Measurements from ENCODE around the gene ACSF2.

ACSF2 gene, protein sequence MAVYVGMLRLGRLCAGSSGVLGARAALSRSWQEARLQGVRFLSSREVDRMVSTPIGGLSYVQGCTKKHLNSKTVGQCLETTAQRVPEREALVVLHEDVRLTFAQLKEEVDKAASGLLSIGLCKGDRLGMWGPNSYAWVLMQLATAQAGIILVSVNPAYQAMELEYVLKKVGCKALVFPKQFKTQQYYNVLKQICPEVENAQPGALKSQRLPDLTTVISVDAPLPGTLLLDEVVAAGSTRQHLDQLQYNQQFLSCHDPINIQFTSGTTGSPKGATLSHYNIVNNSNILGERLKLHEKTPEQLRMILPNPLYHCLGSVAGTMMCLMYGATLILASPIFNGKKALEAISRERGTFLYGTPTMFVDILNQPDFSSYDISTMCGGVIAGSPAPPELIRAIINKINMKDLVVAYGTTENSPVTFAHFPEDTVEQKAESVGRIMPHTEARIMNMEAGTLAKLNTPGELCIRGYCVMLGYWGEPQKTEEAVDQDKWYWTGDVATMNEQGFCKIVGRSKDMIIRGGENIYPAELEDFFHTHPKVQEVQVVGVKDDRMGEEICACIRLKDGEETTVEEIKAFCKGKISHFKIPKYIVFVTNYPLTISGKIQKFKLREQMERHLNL

GRCh38 chr17:50425682-50426471 is at the start of gene ACSF2:
Gene ACSF2, plus strand, starts transcription at chr17:50426218. Its CDS starts 44 bp downstream, at chr17:50426262.
- Histone ChIP-seq H3K4me1 (ENCODE audit: control insufficient read depth, low read depth, low read length) (peaks cover 7% of the 10 kb centered on the region), H3K4me3 (ENCODE audit: low read length) (peak within 1 kb of the TSS; percentile 63), H3K27me3 (ENCODE audit: control insufficient read depth, insufficient read depth, low read length) (peaks cover 15% of the 10 kb centered on the region), H3K36me3 (ENCODE audit: control insufficient read depth, low read depth, low read length) (no peaks in the 10 kb centered on the region), H3K9me3 (ENCODE audit: control insufficient read depth, low read depth, low read length) (no peaks in the 10 kb centered on the region), H3K27ac (ENCODE audit: low read length) (no peak within 1 kb of the TSS), H3K9ac (ENCODE audit: low read length) (no peak within 1 kb of the TSS)

DNA sequence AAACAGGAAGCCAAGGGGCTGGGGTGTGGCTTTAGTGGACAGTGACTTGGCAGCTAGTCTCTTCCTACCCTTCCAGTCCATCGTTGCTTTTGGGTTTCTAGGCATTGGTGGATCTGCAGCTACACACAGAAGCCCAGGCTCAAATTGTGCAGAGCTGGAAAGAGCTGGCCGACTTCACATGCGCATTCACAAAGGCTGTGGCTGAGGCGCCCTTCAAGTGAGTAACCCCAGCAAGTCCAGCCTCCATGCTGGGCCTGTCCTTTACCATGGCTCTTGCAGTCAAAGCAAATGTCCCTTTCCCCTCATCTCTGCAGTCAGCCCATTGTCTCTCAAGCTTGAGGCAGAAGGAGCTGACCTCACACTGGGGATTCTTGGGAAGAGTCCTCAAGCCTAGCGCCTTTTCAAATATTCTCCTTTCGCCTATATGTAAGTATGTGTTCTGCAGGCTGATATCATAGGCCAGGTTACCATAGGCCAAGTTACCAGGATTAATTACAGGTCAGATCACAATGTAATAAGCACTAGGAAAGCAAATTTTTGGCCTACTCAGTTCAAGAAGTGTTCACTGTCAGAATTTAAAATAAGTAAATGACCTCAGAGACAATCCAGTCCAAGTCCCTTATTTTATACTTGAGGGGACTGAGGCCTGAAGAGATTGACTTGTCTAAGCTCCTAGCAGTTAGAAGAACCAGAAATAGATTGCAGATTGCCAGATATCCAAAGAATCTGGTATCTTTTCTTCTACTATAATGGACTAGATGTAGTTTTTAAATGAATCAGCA is 46.5 kb upstream of the ACSF2 start:
- Histone ChIP-seq H3K27ac (ENCODE audit: low read length) (no peak overlapping the region), H3K9me3 (ENCODE audit: control insufficient read depth, low read depth, low read length) (no peaks in the 10 kb centered on the region), H3K27me3 (ENCODE audit: control insufficient read depth, insufficient read depth, low read length) (no peaks in the 10 kb centered on the region), H3K4me1 (ENCODE audit: control insufficient read depth, low read depth, low read length) (no peaks in the 10 kb centered on the region), H3K9ac (ENCODE audit: low read length) (no peak overlapping the region), H3K4me3 (ENCODE audit: low read length) (no peak overlapping the region), H3K36me3 (ENCODE audit: control insufficient read depth, low read depth, low read length) (peaks cover 58% of the 10 kb centered on the region)

DNA sequence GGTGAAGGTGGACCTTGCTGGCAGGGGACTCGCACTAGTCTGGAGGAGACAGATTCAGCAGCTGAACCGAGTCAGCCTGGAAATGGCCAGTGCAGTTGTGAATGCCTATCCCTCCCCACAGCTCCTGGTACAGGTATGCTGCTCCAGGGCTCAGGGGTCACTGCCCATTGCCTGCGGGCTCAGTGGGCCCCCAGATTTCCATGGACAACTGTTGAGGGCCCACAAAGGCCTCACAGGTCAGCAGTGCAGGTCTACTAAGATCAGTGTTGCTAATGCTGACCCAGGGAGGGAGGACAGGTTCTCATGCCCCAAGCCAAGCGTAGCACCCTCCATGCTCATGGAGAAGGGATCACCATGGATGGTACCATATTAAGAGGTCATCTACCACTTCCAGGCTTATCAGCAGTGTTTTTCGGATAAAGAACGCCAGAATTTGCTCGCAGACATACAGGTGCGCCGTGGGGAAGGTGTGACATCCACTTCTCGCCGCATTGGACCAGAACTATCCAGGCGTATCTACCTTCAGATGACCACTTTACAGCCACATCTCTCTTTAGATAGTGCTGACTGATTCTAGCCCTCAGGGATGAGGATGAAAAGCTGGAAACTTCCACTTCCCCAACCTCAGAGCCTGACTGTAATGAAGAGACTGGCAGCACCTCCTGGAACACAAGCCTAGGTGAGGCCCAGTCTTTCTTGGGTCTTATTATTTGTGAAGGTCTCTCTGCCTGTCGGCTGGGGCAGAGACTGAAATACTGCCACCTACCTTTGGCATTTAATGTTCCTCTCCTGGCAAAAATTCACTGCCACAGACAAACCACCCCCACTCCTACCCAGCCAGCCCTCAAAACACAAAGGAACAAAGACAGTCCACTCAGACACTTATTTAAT is 45.4 kb upstream of the ACSF2 start:
- no peak overlapping the region for H3K9ac ChIP-seq (ENCODE audit: low read length)
- peaks cover 68% of the 10 kb centered on the region for H3K36me3 ChIP-seq (ENCODE audit: control insufficient read depth, low read depth, low read length)
- H3K27ac ChIP-seq (ENCODE audit: low read length): no peak overlapping the region
- no peak overlapping the region for H3K4me3 ChIP-seq (ENCODE audit: low read length)
- no peaks in the 10 kb centered on the region for H3K9me3 ChIP-seq (ENCODE audit: control insufficient read depth, low read depth, low read length)
- H3K27me3 ChIP-seq (ENCODE audit: control insufficient read depth, insufficient read depth, low read length): no peaks in the 10 kb centered on the region
- H3K4me1 ChIP-seq (ENCODE audit: control insufficient read depth, low read depth, low read length): no peaks in the 10 kb centered on the region

DNA sequence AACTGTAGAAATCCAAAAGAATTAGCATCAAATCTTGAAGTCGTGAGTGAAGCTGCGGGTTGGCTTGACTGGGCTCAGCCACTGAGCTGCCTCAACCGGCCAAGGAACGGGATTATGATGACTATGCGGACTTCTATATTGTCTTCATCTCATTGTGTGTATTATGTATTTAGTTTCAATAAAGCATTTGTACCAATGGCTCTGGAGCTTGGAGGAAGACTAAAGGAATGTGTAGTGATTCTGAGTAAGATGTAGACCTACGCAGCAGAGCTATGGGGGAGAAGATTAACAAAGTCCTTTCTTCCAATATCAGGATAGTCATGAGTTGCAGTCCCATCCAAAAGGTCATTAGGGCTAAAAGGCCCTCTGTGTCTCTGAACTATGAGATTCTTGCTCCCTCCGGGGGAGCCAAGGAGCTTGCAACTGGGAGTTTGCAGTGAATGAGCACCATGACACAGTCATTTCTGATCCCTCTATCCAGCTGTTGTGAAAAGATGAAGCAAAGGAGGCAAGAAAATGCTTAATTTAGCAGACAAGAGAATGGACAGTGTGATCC is 44.7 kb upstream of the ACSF2 start:
- Histone ChIP-seq H3K4me1 (ENCODE audit: control insufficient read depth, low read depth, low read length) (no peaks in the 10 kb centered on the region), H3K36me3 (ENCODE audit: control insufficient read depth, low read depth, low read length) (peaks cover 71% of the 10 kb centered on the region), H3K4me3 (ENCODE audit: low read length) (no peak overlapping the region), H3K9me3 (ENCODE audit: control insufficient read depth, low read depth, low read length) (no peaks in the 10 kb centered on the region), H3K9ac (ENCODE audit: low read length) (no peak overlapping the region), H3K27me3 (ENCODE audit: control insufficient read depth, insufficient read depth, low read length) (no peaks in the 10 kb centered on the region), H3K27ac (ENCODE audit: low read length) (no peak overlapping the region)

DNA sequence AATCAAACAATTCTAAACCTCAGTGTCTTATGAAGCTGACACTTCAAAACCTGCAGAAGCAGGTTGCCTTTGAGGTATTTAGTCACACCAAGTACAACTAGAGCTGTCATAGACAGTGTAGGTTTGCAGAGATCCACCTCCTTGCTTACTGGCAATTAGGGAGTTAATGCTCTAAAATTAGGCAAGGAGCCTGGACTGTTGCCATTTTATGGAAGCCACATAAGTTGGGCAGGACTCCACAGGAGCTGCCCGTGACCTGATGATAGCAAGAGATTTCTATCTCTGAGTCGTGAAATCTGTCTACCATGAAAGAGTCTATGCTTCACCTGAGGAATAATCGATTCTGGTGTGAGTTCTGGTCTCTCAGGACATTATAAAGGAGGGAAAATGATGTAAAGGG is 44.1 kb upstream of the ACSF2 start:
- Histone ChIP-seq H3K4me3 (ENCODE audit: low read length) (no peak overlapping the region), H3K4me1 (ENCODE audit: control insufficient read depth, low read depth, low read length) (no peaks in the 10 kb centered on the region), H3K9me3 (ENCODE audit: control insufficient read depth, low read depth, low read length) (no peaks in the 10 kb centered on the region), H3K9ac (ENCODE audit: low read length) (no peak overlapping the region), H3K36me3 (ENCODE audit: control insufficient read depth, low read depth, low read length) (peaks cover 77% of the 10 kb centered on the region), H3K27ac (ENCODE audit: low read length) (no peak overlapping the region), H3K27me3 (ENCODE audit: control insufficient read depth, insufficient read depth, low read length) (no peaks in the 10 kb centered on the region)

- Histone ChIP-seq H3K9ac (ENCODE audit: low read length) (no peak overlapping the region), H3K36me3 (ENCODE audit: control insufficient read depth, low read depth, low read length) (peaks cover 87% of the 10 kb centered on the region), H3K4me1 (ENCODE audit: control insufficient read depth, low read depth, low read length) (no peaks in the 10 kb centered on the region), H3K27me3 (ENCODE audit: control insufficient read depth, insufficient read depth, low read length) (no peaks in the 10 kb centered on the region), H3K27ac (ENCODE audit: low read length) (no peak overlapping the region), H3K9me3 (ENCODE audit: control insufficient read depth, low read depth, low read length) (no peaks in the 10 kb centered on the region), H3K4me3 (ENCODE audit: low read length) (no peak overlapping the region)
Observed at GRCh38 chr17:50382931-50383330, 43.1 kb upstream of the ACSF2 start.

DNA sequence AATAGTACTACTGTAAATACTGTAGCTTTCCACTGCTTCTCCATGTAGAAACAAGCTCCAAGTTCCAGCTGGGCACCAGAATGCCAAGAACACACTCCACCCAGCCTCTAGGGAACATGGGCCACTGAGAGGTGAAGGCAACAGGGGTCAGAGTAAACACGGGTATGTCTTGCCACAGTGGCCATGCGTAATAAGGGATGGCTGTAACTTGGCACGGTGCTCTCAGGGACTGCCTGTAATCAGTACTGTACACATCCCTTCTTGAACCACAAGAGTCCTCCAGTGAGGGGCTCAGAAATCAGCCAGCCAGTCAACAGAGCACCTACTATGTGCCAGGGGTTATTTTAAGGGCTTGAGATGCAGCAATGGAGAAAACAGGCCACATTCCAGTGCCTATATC is 39.5 kb upstream of the ACSF2 start:
- Histone ChIP-seq H3K9ac (ENCODE audit: low read length) (no peak overlapping the region), H3K27me3 (ENCODE audit: control insufficient read depth, insufficient read depth, low read length) (no peaks in the 10 kb centered on the region), H3K4me1 (ENCODE audit: control insufficient read depth, low read depth, low read length) (no peaks in the 10 kb centered on the region), H3K36me3 (ENCODE audit: control insufficient read depth, low read depth, low read length) (peaks cover 96% of the 10 kb centered on the region), H3K4me3 (ENCODE audit: low read length) (no peak overlapping the region), H3K27ac (ENCODE audit: low read length) (no peak overlapping the region), H3K9me3 (ENCODE audit: control insufficient read depth, low read depth, low read length) (no peaks in the 10 kb centered on the region)

GRCh38 chr17:50388728-50389127 is 37.3 kb upstream of the ACSF2 start:
- no peak overlapping the region for H3K9ac ChIP-seq (ENCODE audit: low read length)
- peaks cover 96% of the 10 kb centered on the region for H3K36me3 ChIP-seq (ENCODE audit: control insufficient read depth, low read depth, low read length)
- H3K4me3 ChIP-seq (ENCODE audit: low read length): no peak overlapping the region
- no peaks in the 10 kb centered on the region for H3K9me3 ChIP-seq (ENCODE audit: control insufficient read depth, low read depth, low read length)
- no peak overlapping the region for H3K27ac ChIP-seq (ENCODE audit: low read length)
- H3K27me3 ChIP-seq (ENCODE audit: control insufficient read depth, insufficient read depth, low read length): no peaks in the 10 kb centered on the region
- H3K4me1 ChIP-seq (ENCODE audit: control insufficient read depth, low read depth, low read length): no peaks in the 10 kb centered on the region

GRCh38 chr17:50389534-50389933 is 36.5 kb upstream of the ACSF2 start:
- peaks cover 98% of the 10 kb centered on the region for H3K36me3 ChIP-seq (ENCODE audit: control insufficient read depth, low read depth, low read length)
- H3K4me1 ChIP-seq (ENCODE audit: control insufficient read depth, low read depth, low read length): no peaks in the 10 kb centered on the region
- H3K9me3 ChIP-seq (ENCODE audit: control insufficient read depth, low read depth, low read length): no peaks in the 10 kb centered on the region
- H3K27me3 ChIP-seq (ENCODE audit: control insufficient read depth, insufficient read depth, low read length): no peaks in the 10 kb centered on the region
- H3K9ac ChIP-seq (ENCODE audit: low read length): no peak overlapping the region
- no peak overlapping the region for H3K4me3 ChIP-seq (ENCODE audit: low read length)
- no peak overlapping the region for H3K27ac ChIP-seq (ENCODE audit: low read length)

- peaks cover under 1% of the 10 kb centered on the region for H3K4me1 ChIP-seq (ENCODE audit: control insufficient read depth, low read depth, low read length)
- no peak overlapping the region for H3K9ac ChIP-seq (ENCODE audit: low read length)
- no peaks in the 10 kb centered on the region for H3K9me3 ChIP-seq (ENCODE audit: control insufficient read depth, low read depth, low read length)
- no peaks in the 10 kb centered on the region for H3K27me3 ChIP-seq (ENCODE audit: control insufficient read depth, insufficient read depth, low read length)
- H3K27ac ChIP-seq (ENCODE audit: low read length): no peak overlapping the region
- peaks cover 71% of the 10 kb centered on the region for H3K36me3 ChIP-seq (ENCODE audit: control insufficient read depth, low read depth, low read length)
- no peak overlapping the region for H3K4me3 ChIP-seq (ENCODE audit: low read length)
Observed at GRCh38 chr17:50392621-50393020, 33.4 kb upstream of the ACSF2 start.

Data from iPS-18a (cell line).